GM12878 (cell line): ENCODE data around the gene TYSND1. TPM values are rescaled to one million over a fixed set of nuclear protein-coding genes. Genes with fewer than 3 reads are reported as not detected.

ENCODE experiments used
- ATAC-seq: fragments of 200-7000 bp; cut with Tn5 transposase; 3 replicates; pipeline ENCODE4 v1.9.1; 2020; ENCODE audit warnings: mild to moderate bottlenecking, moderate library complexity
- BruUV-seq: library from RNA; stranded (reverse); fragments of 400-500 nt; replicated peaks from 2 replicates; lab custom pipeline; 2021; lab: Mats Ljungman, UMichigan
- CTCF ChIA-PET: fragments of 300-600 bp; sonication (Branson Sonifier 250); formaldehyde crosslinking; extraction: SDS; loops from one replicate; lab custom pipeline; 2021; ENCODE audit warnings: inconsistent platforms; lab: Yijun Ruan, JAX
- POLR2A ChIA-PET: fragments of 350-600 bp; formaldehyde crosslinking; extraction: SDS; loops from one replicate; lab custom pipeline; 2021; ENCODE audit warnings: inconsistent platforms; lab: Charles Lee
- RAD21 ChIA-PET: fragments of 300-600 bp; sonication (Branson Sonifier 250); formaldehyde crosslinking; loops from one replicate; lab custom pipeline; 2023; ENCODE audit warnings: antibody characterized with exemption; ENCODE audit not compliant: unreplicated experiment; lab: Charles Lee
- SMC1A ChIA-PET: fragments of 300-600 bp; sonication (Branson Sonifier 250); formaldehyde crosslinking; loops from one replicate; lab custom pipeline; 2023; ENCODE audit not compliant: unreplicated experiment, uncharacterized antibody; lab: Charles Lee
- DNase-seq: peaks from one replicate; pipeline ENCODE4 v3.0.0-alpha.2; 2011; ENCODE audit warnings: low read depth, low spot score
- FAIRE-seq: peaks from 3 replicates; lab custom pipeline; 2011; peaks lifted over from hg19 to GRCh38; lab: Jason Lieb, UNC
- H2AFZ ChIP-seq: 2 replicates; pipeline ENCODE4 v1.6.0; 2011; ENCODE audit warnings: low read depth, low read length, control low read depth; ENCODE audit not compliant: control insufficient read depth
- H3K27ac ChIP-seq: 2 replicates; pipeline ENCODE4 v1.5.1; 2011; ENCODE audit warnings: control low read depth; ENCODE audit not compliant: control insufficient read depth, insufficient read depth
- H3K27me3 ChIP-seq, 2 experiments: replicated peaks in 1 of 2; 2 replicates each; pipeline versions ENCODE4 v1.6.0 to v1.6.1; 2011; ENCODE audit warnings: low read length in 1 of 2; ENCODE audit not compliant: control insufficient read depth in 2 of 2, insufficient read depth in 2 of 2
- H3K36me3 ChIP-seq, 2 experiments: 2 replicates each; pipeline ENCODE4 v1.5.1; 2011; ENCODE audit warnings: low read length in 1 of 2; ENCODE audit not compliant: control insufficient read depth in 2 of 2, insufficient read depth in 2 of 2
- H3K4me1 ChIP-seq: 2 replicates; pipeline ENCODE4 v1.6.1; 2011; ENCODE audit warnings: mild to moderate bottlenecking, low read length, moderate library complexity, mixed read lengths; ENCODE audit not compliant: control insufficient read depth, insufficient read depth
- H3K4me2 ChIP-seq: 2 replicates; pipeline ENCODE4 v1.6.0; 2011; ENCODE audit warnings: control low read depth; ENCODE audit not compliant: control insufficient read depth, insufficient read depth
- H3K4me3 ChIP-seq: fragments of 200-600 bp; sonication (generic); 2 replicates; pipeline ENCODE4 v1.5.1; 2016
- H3K79me2 ChIP-seq: 2 replicates; pipeline ENCODE4 v1.6.0; 2011; ENCODE audit warnings: low read length; ENCODE audit not compliant: control insufficient read depth, insufficient read depth
- H3K9ac ChIP-seq: 2 replicates; pipeline ENCODE4 v1.8.0; 2011; ENCODE audit warnings: low read length, control low read depth, mixed read lengths; ENCODE audit not compliant: control insufficient read depth, insufficient read depth
- H3K9me3 ChIP-seq: replicated peaks from 3 replicates; pipeline ENCODE4 v1.5.1; 2011; ENCODE audit warnings: mild to moderate bottlenecking, low read length; ENCODE audit not compliant: control insufficient read depth, insufficient read depth
- H4K20me1 ChIP-seq: 2 replicates; pipeline ENCODE4 v1.6.0; 2011; ENCODE audit not compliant: control insufficient read depth, insufficient read depth
- ATF7 ChIP-seq: fragments of 450-650 bp; IDR thresholded peaks from 2 replicates; pipeline ENCODE4 v1.6.1; 2016; ENCODE audit warnings: low read depth, mild to moderate bottlenecking
- BHLHE40 ChIP-seq, 2 experiments: fragments of 450-650 bp in 1 of 2; IDR thresholded peaks; 2 replicates each; pipeline ENCODE4 v1.6.1; 2011 to 2017; ENCODE audit warnings: low read depth in 2 of 2, borderline replicate concordance in 1 of 2, improper control_type of control experiment in 1 of 2, low read length in 1 of 2, mild to moderate bottlenecking in 1 of 2
- HDGF ChIP-seq: fragments of 450-650 bp; IDR thresholded peaks from 2 replicates; pipeline ENCODE4 v1.6.1; 2016; ENCODE audit warnings: antibody characterized with exemption
- MXI1 ChIP-seq: fragments of 150-350 bp; IDR thresholded peaks from 2 replicates; pipeline ENCODE4 v1.6.1; 2011; ENCODE audit warnings: low read depth, mild to moderate bottlenecking, inconsistent platforms, low read length, improper control_type of control experiment
- RUNX3 ChIP-seq: IDR thresholded peaks from 2 replicates; pipeline ENCODE4 v1.6.1; 2012; ENCODE audit warnings: low read length, inconsistent platforms
- WGBS: methylation state at CpG from one replicate; pipeline ENCODE4 v1.1.6; 2016; ENCODE audit warnings: low lambda C conversion rate; ENCODE audit not compliant: insufficient replicate concordance, insufficient coverage; ENCODE audit errors: missing lambda C conversion rate; 5-methylcytosine and 5-hydroxymethylcytosine counted together
- in situ Hi-C: fragments of 300-500 bp; cut with MboI; formaldehyde crosslinking; loops from 9 replicates; pipeline ENCODE4 v1.14.3; 2018; ENCODE audit warnings: mixed read lengths
- intact Hi-C: fragments of 100-400 bp; cut with micrococcal nuclease; formaldehyde crosslinking; loops from one replicate; pipeline ENCODE4 v1.14.2; 2022; ENCODE audit not compliant: unreplicated experiment
- polyA plus RNA-seq, 11 experiments: library from polyadenylated mRNA; depleted of rRNA in 4 of 11; unstranded in 6 of 11; stranded (reverse) in 5 of 11; fragments of >200 nt; fragmentation: Nextera tagmentation in 4 of 11; fragmentation: Illumina TruSeq in 1 of 11; extraction: Ambion mirVana in 4 of 11; extraction: Trizol in 1 of 11; gene quantifications; 1 replicate in 1 of 11; 2 replicates in 10 of 11; pipeline versions ENCODE4 v1.2.1 to v1.2.3, GENCODE V29; 2011 to 2016; ENCODE audit warnings: inconsistent platforms in 2 of 11, missing spikeins in 2 of 11, low read depth in 1 of 11
- total RNA-seq, 4 experiments: library from RNA; depleted of rRNA in 3 of 4; stranded (reverse); fragments of >200 nt in 3 of 4; fragmentation: Illumina TruSeq in 1 of 4; extraction: Trizol in 1 of 4; gene quantifications; 2 replicates each; pipeline versions ENCODE4 v1.2.1 to v1.2.3, GENCODE V29; 2013 to 2021

TYSND1 gene
- total and polyA plus RNA-seq, 10 of the 15 experiments (the other 5 are each of a cell fraction or from before 2014, with no cell fraction given) = 1.9 to 21.4 (median 12.0) TPM

DNA sequence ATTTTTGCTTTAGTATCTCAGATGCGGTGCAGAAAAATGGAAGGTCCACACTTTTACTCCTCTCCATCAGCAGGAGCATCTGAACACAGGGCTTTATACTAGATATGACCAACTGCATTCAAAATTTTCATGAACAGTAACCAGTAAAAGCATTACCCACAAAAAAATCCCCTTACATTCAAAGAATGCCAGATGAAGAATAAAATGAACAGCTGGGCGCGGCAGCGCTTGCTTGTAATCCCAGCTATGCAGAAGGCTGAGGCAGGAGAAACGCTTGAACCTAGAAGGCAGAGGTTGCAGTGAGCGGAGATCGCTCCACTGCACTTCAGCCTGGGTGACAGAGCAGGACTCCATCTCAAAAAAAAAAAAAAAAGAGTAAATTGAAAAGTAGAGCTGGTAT, 20.7 kb upstream of the TYSND1 start:
- Histone ChIP-seq H3K4me1 (peaks cover 21% of the 10 kb centered on the region), H3K27me3 (no peaks in the 10 kb centered on the region), H3K27ac (no peak overlapping the region), H3K36me3 (peaks cover 0 to 6% of the 10 kb centered on the region in 2 experiments; a peak in 1 of 4 replicates)
- in situ Hi-C loops = no loop called here
- POLR2A ChIA-PET = interaction anchor here (0.6 to 3.4 kb wide), 4 partner anchors 9 to 1605 kb away, joined by 3 to 18 read pairs (median 6); partner anchors contain the start of gene TYSND1
- RAD21 ChIA-PET = interaction anchor here (0.6 to 2.3 kb wide), 5 partner anchors 21 to 196 kb away, joined by 3 to 17 read pairs (median 5); partner anchors contain the start of gene TYSND1
- no peak for TF ChIP-seq MXI1
- peak; percentile 38; the same call in 1 of the 2 replicates for TF ChIP-seq RUNX3
- TF ChIP-seq, all 136 proteins: peak for 1
- CTCF ChIA-PET = interaction anchor here (0.6 to 5.8 kb wide), 6 partner anchors 21 to 1683 kb away, joined by 3 to 56 read pairs (median 5); partner anchors contain the start of gene TYSND1
- peaks cover 79% of the 10 kb centered on the region for H3K79me2 ChIP-seq
- SMC1A ChIA-PET = interaction anchor here (0.7 to 4.8 kb wide), 10 partner anchors 8 to 327 kb away, joined by 3 to 23 read pairs (median 6); partner anchors contain the start of gene TYSND1
- intact Hi-C loops = loop anchor here (5.0 kb wide), 1 partner anchor 190 kb away; no protein-coding TSS in a partner anchor
- DNase-seq = no peak
- no peak overlapping the region for H3K9ac ChIP-seq
- FAIRE-seq = no peak
- peak overlapping the region; percentile 95 for H3K4me2 ChIP-seq
- WGBS = 0% methylated on average over 5 of the region's 7 CpGs
- 0 out of 2 replicates have a peak, but pooled peaks cover 3% of the 10 kb centered on the region for H4K20me1 ChIP-seq
- H2AFZ ChIP-seq = no peak overlapping the region
- peak overlapping the region; percentile 46 for H3K4me3 ChIP-seq
- no peak for ATAC-seq
- no peaks in the 10 kb centered on the region for H3K9me3 ChIP-seq
- no TSS peak for BruUV-seq

- TF ChIP-seq ATF7 (peak; percentile 66), HDGF (no peak), BHLHE40 (IDR thresholded peaks at IDR 0.05; ENCODE audit: borderline replicate concordance in 1 of 2, low read depth in 2 of 2, low read length in 1 of 2) (no peak)
- TF ChIP-seq, all 136 proteins: peak for 1
- Histone ChIP-seq H3K27ac (no peak overlapping the region), H3K4me3 (peak overlapping the region; percentile 46; the same call in 1 of the 2 replicates), H3K79me2 (peaks cover 88% of the 10 kb centered on the region), H3K4me1 (peaks cover 27% of the 10 kb centered on the region), H3K27me3 (no peaks in the 10 kb centered on the region), H3K4me2 (peak overlapping the region; percentile 62; the same call in 1 of the 2 replicates), H3K9me3 (no peaks in the 10 kb centered on the region), H3K36me3 (peaks cover 0 to 9% of the 10 kb centered on the region in 2 experiments; a peak in 2 of 4 replicates), H4K20me1 (0 out of 2 replicates have a peak, but pooled peaks cover 3% of the 10 kb centered on the region), H3K9ac (no peak overlapping the region), H2AFZ (no peak overlapping the region)
- intact Hi-C loops (loop anchor here (5.0 kb wide), 1 partner anchor 191 kb away; no protein-coding TSS in a partner anchor), in situ Hi-C loops (no loop called here)
- ATAC-seq (no peak), FAIRE-seq (no peak), DNase-seq (no peak)
- 22% methylated on average over 3 of the region's 3 CpGs for WGBS
- BruUV-seq = no TSS peak
- ChIA-PET RAD21 (interaction anchor here (0.6 to 2.3 kb wide), 4 partner anchors 21 to 197 kb away, joined by 3 to 17 read pairs (median 8); partner anchors contain the start of gene TYSND1), SMC1A (interaction anchor here (0.9 to 4.8 kb wide), 6 partner anchors 16 to 198 kb away, joined by 3 to 23 read pairs (median 8); partner anchors contain the start of gene TYSND1), POLR2A (interaction anchor here (2.0 to 3.4 kb wide), 2 partner anchors 9 to 20 kb away, joined by 9 to 18 read pairs; partner anchors contain the start of gene TYSND1), CTCF (interaction anchor here (0.6 to 5.8 kb wide), 4 partner anchors 20 to 1684 kb away, joined by 3 to 56 read pairs (median 14); partner anchors contain the start of gene TYSND1)
Observed at GRCh38 chr10:70166394-70166793, 19.9 kb upstream of the TYSND1 start.
